GM18526 (cell line): ENCODE results near the gene PCYT2.
A peak's percentile ranks its signal among the peaks of the same experiment; 100 is the strongest.

ENCODE experiments used
- POLR2A ChIP-seq: IDR thresholded peaks from 3 replicates; pipeline ENCODE4 v1.6.1; 2011; ENCODE audit not compliant: insufficient read length; ENCODE audit errors: extremely low read depth

The PCYT2 gene

GRCh38 chr17:81911277-81911961, at the start of gene PCYT2:
TSS of gene PCYT2 (minus strand) at chr17:81911399. CDS start at chr17:81911355, 44 bp downstream.
- TF ChIP-seq POLR2A: peak; percentile 51

DNA sequence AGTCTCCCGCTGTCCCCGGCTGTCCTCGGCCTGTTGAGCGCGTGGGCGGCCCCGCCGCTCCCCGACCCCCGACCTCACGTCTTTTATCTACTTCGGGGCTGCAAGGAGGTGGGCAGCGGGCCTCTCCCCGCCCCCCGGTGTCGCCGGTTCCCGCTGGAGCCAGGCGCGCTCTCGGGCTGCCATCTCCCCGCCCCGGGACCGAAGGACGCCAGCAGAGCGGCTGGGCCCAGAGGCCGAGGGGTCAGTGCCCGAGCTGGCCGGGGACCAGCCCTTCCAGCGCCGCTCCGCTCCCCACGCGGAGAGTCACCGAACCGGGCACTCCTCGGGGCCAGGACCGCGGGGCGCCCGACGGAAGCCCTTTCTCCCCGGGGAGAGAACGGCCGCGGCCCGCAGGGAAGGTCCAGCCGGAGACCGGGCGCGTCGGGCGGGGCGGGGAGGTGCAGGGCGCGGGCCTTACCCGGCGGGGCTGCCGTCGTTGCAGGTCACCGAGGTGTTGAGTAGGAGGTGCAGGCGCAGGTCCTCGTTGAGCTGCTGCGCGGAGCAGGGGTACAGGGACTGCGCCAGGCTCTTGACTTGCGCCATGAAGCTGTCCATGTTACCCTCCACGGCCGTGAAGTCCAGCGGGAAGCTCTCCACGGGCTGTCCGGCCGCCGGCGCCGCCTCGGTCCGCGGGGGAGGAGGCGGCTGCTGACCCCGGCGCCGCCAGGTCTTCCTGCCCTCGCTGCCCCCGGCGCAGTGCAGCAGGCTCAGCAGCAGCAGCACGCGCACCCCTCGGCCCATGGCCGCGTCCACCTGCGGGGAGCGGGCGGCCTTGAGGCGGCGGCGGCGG, 49.1 kb upstream of the PCYT2 start:
- no peak for TF ChIP-seq POLR2A

- TF ChIP-seq POLR2A: no peak
These were observed 48.3 kb upstream of the PCYT2 start for GRCh38 chr17:81959362-81960129.

GRCh38 chr17:81958633-81959342, 47.6 kb upstream of the PCYT2 start:
- TF ChIP-seq POLR2A: no peak

DNA sequence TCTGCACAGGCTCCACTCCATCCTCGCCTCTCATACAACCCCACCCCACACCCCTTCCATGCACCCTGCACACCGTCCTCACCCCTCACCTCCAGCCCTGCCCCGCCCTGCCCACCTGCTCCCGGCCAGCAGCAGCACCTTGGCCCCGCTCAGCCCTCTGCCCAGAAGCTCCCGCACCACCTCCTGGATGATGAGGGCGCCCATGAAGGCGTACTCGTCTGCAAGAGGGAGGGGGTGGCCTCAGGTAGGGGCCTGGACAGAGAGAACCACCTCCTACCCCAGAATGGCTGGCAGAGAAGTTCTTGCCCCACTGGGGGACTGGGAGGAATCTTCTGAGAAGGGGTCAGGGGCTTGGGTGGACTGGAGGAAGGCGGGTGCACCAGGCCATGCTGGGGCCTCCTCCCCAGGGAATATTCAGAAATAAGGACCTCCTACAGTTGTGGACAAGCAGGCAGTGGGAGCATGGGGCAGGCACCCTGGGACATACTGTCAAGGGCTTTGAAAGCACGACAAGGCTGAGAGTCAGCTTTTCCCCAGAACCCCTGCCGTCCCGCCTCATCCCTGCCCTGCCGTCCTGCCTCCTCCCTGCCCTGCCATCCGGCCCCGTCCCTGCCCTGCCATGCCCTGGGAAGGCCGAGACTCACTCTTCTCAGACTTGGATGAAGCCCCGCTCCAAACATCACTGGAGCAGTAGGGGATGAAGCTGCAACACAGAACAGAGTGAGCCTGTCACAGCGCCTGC, 46.7 kb upstream of the PCYT2 start:
- TF ChIP-seq POLR2A: no peak

GRCh38 chr17:81956607-81957589, 45.7 kb upstream of the PCYT2 start:
- TF ChIP-seq POLR2A: no peak

DNA sequence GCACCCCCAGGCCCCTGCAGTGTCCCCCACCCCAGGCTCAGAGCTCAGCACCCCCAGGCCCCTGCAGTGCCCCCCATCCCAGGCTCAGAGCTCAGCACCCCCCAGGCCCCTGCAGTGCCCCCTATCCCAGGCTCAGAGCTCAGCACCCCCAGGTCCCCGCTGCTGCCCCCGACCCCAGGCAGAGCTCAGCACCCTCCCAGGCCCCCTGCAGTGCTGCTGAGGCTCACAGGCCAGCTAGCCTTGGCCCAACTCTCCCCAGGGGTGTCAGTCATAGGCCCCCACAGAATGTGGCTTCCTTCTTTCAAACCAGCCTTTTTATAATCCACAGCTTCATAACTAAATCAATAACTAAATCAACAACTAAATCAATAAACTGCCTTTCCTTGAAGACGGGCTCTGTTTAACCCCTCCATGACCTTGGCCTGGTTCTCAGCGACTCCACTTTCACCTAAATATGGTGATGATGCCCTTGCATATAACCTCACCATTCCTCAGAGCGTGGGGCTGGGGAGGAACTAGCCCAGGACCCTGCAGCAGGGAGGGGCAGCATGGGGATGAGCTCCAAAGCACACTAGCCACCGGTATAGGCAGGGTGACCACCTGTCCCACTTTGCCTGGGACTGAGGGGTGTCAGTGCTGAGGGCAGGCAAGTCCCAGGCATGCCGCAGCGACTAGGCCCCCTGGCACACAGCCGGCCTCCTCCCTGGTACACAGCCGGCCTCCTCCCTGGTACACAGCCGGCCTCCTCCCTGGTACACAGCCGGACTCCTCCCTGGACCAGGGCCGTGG, 44.8 kb upstream of the PCYT2 start:
- TF ChIP-seq POLR2A: no peak

GRCh38 chr17:81955058-81955681, 44.0 kb upstream of the PCYT2 start:
- no peak for TF ChIP-seq POLR2A

- TF ChIP-seq POLR2A: no peak
These were observed 43.2 kb upstream of the PCYT2 start for GRCh38 chr17:81954131-81955057.

- TF ChIP-seq POLR2A: no peak
These were observed 41.6 kb upstream of the PCYT2 start for GRCh38 chr17:81952792-81953228.
